HepG2 (cell line): ENCODE results near the gene STK40. TPM values are rescaled to one million over a fixed set of nuclear protein-coding genes. Genes with fewer than 3 reads are reported as not detected.

Experiments used
- ATAC-seq: fragments of 200-7000 bp; cut with Tn5 transposase; 3 replicates; pipeline ENCODE4 v1.9.1; 2020; ENCODE audit warnings: mild to moderate bottlenecking, moderate library complexity
- BruUV-seq: library from RNA; stranded (reverse); fragments of 400-500 nt; replicated peaks from 2 replicates; lab custom pipeline; 2021; lab: Mats Ljungman, UMichigan
- CTCF ChIA-PET: fragments of 300-600 bp; formaldehyde crosslinking; extraction: SDS; loops from one replicate; lab custom pipeline; 2021; ENCODE audit warnings: low total read pairs, inconsistent platforms, low intra/inter-chr PET ratio; lab: Yijun Ruan, JAX
- POLR2A ChIA-PET: fragments of 350-600 bp; sonication (Branson Sonifier 250); formaldehyde crosslinking; loops from one replicate; lab custom pipeline; 2020; ENCODE audit warnings: antibody characterized with exemption, inconsistent platforms; lab: Yijun Ruan, JAX
- DNase-seq: peaks from one replicate; pipeline ENCODE4 v3.0.0-alpha.2; 2015; ENCODE audit warnings: low spot score
- FAIRE-seq: peaks from 3 replicates; lab custom pipeline; 2011; peaks lifted over from hg19 to GRCh38; lab: Jason Lieb, UNC
- H2AFZ ChIP-seq: one replicate; pipeline ENCODE4 v1.6.1; 2011; ENCODE audit warnings: low read length, inconsistent platforms
- H3K27ac ChIP-seq: fragments of 300-600 bp; 3 replicates; pipeline ENCODE4 v1.8.0; 2011; ENCODE audit warnings: mixed run types, mild to moderate bottlenecking, mixed read lengths, low read length, inconsistent platforms; ENCODE audit not compliant: insufficient read depth; ENCODE audit errors: extremely low read length
- H3K27me3 ChIP-seq, 2 experiments: fragments of 200-600 bp in 1 of 2; 2 replicates in 1 of 2; 3 replicates in 1 of 2; pipeline versions ENCODE4 v1.6.0 to v1.8.0; 2011; ENCODE audit warnings: low read length in 2 of 2, mild to moderate bottlenecking in 2 of 2, moderate library complexity in 2 of 2, inconsistent platforms in 1 of 2; ENCODE audit not compliant: insufficient read depth in 2 of 2, control insufficient read depth in 1 of 2
- H3K36me3 ChIP-seq, 2 experiments: fragments of 200-600 bp in 1 of 2; replicated peaks in 1 of 2; 2 replicates in 1 of 2; 3 replicates in 1 of 2; pipeline versions ENCODE4 v1.5.1 to v1.8.0; 2011; ENCODE audit warnings: low read length in 2 of 2, inconsistent platforms in 1 of 2; ENCODE audit not compliant: insufficient read depth in 2 of 2, control insufficient read depth in 1 of 2
- H3K4me1 ChIP-seq: 2 replicates; pipeline ENCODE4 v1.5.1; 2012; ENCODE audit warnings: low read length, inconsistent platforms; ENCODE audit not compliant: insufficient read depth
- H3K4me2 ChIP-seq: 2 replicates; pipeline ENCODE4 v1.6.0; 2011; ENCODE audit warnings: low read depth, low read length, inconsistent platforms
- H3K4me3 ChIP-seq, 3 experiments: fragments of 200-600 bp in 1 of 3; sonication (generic), shearing (Covaris generic) in 1 of 3; replicated peaks in 1 of 3; 2 replicates each; pipeline ENCODE4 v1.5.1; 2011 to 2016; ENCODE audit warnings: low read length in 3 of 3, inconsistent platforms in 2 of 3, low read depth in 2 of 3, mild to moderate bottlenecking in 2 of 3, control low read depth in 1 of 3, mixed read lengths in 1 of 3; ENCODE audit not compliant: insufficient read depth in 1 of 3
- H3K79me2 ChIP-seq: one replicate; pipeline ENCODE4 v1.6.1; 2011; ENCODE audit warnings: low read length, inconsistent platforms; ENCODE audit not compliant: insufficient read depth
- H3K9ac ChIP-seq: 2 replicates; pipeline ENCODE4 v1.6.0; 2011; ENCODE audit warnings: mild to moderate bottlenecking, low read depth, low read length, inconsistent platforms; ENCODE audit not compliant: insufficient read depth
- H3K9me3 ChIP-seq: 2 replicates; pipeline ENCODE4 v1.5.1; 2012; ENCODE audit warnings: mild to moderate bottlenecking, low read length
- H4K20me1 ChIP-seq: 2 replicates; pipeline ENCODE4 v1.6.0; 2011; ENCODE audit warnings: inconsistent platforms, mild to moderate bottlenecking, low read length, moderate library complexity; ENCODE audit not compliant: insufficient read depth
- ATF4 ChIP-seq, 2 experiments: fragments of 450-650 bp in 1 of 2; sonication (generic) in 1 of 2; formaldehyde crosslinking; IDR thresholded peaks; 2 replicates each; pipeline versions ENCODE4 v1.5.0 to v1.8.0; 2020 to 2022; ENCODE audit warnings: mild to moderate bottlenecking in 1 of 2, missing genetic modification reagents in 1 of 2
- GATAD1 ChIP-seq: IDR thresholded peaks from 2 replicates; pipeline ENCODE4 v1.6.1; 2016; ENCODE audit warnings: missing genetic modification reagents, missing compliant biosample characterization
- IKZF1 ChIP-seq: fragments of 450-650 bp; IDR thresholded peaks from 2 replicates; pipeline ENCODE4 v1.7.1; 2016
- PATZ1 ChIP-seq: sonication (generic); formaldehyde crosslinking; IDR thresholded peaks from 2 replicates; pipeline ENCODE4 v1.4.0; 2020; ENCODE audit warnings: missing genetic modification reagents
- RNF2 ChIP-seq: fragments of 450-650 bp; conservative IDR thresholded peaks from 2 replicates; pipeline ENCODE4 v1.6.1; 2016; ENCODE audit warnings: low read depth
- YY1 ChIP-seq: IDR thresholded peaks from 2 replicates; pipeline ENCODE4 v1.6.1; 2011; ENCODE audit warnings: low read length, low read depth, moderate library complexity, mild to moderate bottlenecking; ENCODE audit not compliant: insufficient read depth, insufficient replicate concordance
- ZIK1 ChIP-seq: sonication (generic); formaldehyde crosslinking; IDR thresholded peaks from 2 replicates; pipeline ENCODE4 v1.5.0; 2020; ENCODE audit warnings: mild to moderate bottlenecking, low read depth, missing genetic modification reagents, borderline replicate concordance
- ZNF138 ChIP-seq: sonication (generic); formaldehyde crosslinking; IDR thresholded peaks from 2 replicates; pipeline ENCODE4 v1.5.0; 2020; ENCODE audit warnings: mild to moderate bottlenecking, low read depth, missing genetic modification reagents
- ZNF292 ChIP-seq: sonication (generic); formaldehyde crosslinking; IDR thresholded peaks from 2 replicates; pipeline ENCODE4 v1.8.1; 2022; ENCODE audit warnings: mild to moderate bottlenecking, low read depth, missing genetic modification reagents, borderline replicate concordance
- ZNF567 ChIP-seq: sonication (generic); formaldehyde crosslinking; IDR thresholded peaks from 2 replicates; pipeline ENCODE4 v1.8.1; 2023; ENCODE audit warnings: mild to moderate bottlenecking, missing genetic modification reagents, borderline replicate concordance
- WGBS: methylation state at CpG from one replicate; pipeline ENCODE4 v1.1.6; 2017; ENCODE audit warnings: low lambda C conversion rate; 5-methylcytosine and 5-hydroxymethylcytosine counted together
- in situ Hi-C: cut with HindIII; loops from 2 replicates; pipeline ENCODE4 v1.10.0; 2017; ENCODE audit warnings: low pct_unique_long_range_greater_than_20kb; ENCODE audit not compliant: extremely low pct_ligation_motif_present
- intact Hi-C: fragments of 100-400 bp; cut with micrococcal nuclease; formaldehyde crosslinking; loops from one replicate; pipeline ENCODE4 v1.10.0; 2022; ENCODE audit not compliant: unreplicated experiment
- polyA plus RNA-seq, 8 experiments: library from polyadenylated mRNA; depleted of rRNA in 3 of 8; stranded (reverse) in 7 of 8; unstranded in 1 of 8; fragments of >200 nt; fragmentation: Illumina TruSeq in 4 of 8; extraction: Trizol in 4 of 8; gene quantifications; 2 replicates each; pipeline versions ENCODE4 v1.2.1 to v1.2.3, GENCODE V29; 2011 to 2016; ENCODE audit warnings: low read depth in 4 of 8, missing spikeins in 1 of 8, mixed read lengths in 1 of 8; ENCODE audit not compliant: insufficient read depth in 1 of 8
- total RNA-seq, 5 experiments: library from RNA; depleted of rRNA; stranded (reverse); fragments of >200 nt; fragmentation: Illumina TruSeq; extraction: Trizol; gene quantifications; 2 replicates each; pipeline ENCODE4 v1.2.3, GENCODE V29; 2016; ENCODE audit warnings: low read depth in 1 of 5

STK40 gene
- total and polyA plus RNA-seq, 2 of the 13 experiments (the other 11 are each of a cell fraction or from before 2014, with no cell fraction given), result 33.8 to 35.1 TPM

- no peaks in the 10 kb centered on the region for H3K79me2 ChIP-seq
- ATAC-seq, result no peak
Measured at GRCh38 chr1:36330940-36331339, 54.8 kb downstream of the STK40 start.

More at GRCh38 chr1:36330940-36331339, 54.8 kb downstream of the STK40 start:
- DNase-seq (no peak), FAIRE-seq (no peak)
- H3K4me2 ChIP-seq, result no peak overlapping the region
- H3K27me3 ChIP-seq, result peaks cover 0 to 38% of the 10 kb centered on the region in 2 experiments; a peak in 4 of 5 replicates
- 76% methylated on average over 15 of the region's 15 CpGs for WGBS
- no peak for TF ChIP-seq YY1
- TF ChIP-seq ATF4 (CRISPR knock-in tag; IDR thresholded peaks at IDR 0.05), result no peak
- TF ChIP-seq IKZF1, result no peak
- no peak for TF ChIP-seq ZIK1 (CRISPR knock-in tag)
- TF ChIP-seq ZNF292 (CRISPR knock-in tag), result no peak
- TF ChIP-seq RNF2, result no peak
- TF ChIP-seq PATZ1, result no peak
- TF ChIP-seq GATAD1 (CRISPR knock-in tag), result no peak
- no peak for TF ChIP-seq ZNF138 (CRISPR knock-in tag)
- TF ChIP-seq ZNF567 (CRISPR knock-in tag), result no peak
- H3K4me3 ChIP-seq, result no peak overlapping the region
- H3K4me1 ChIP-seq, result peaks cover 48% of the 10 kb centered on the region
- in situ Hi-C loops (no loop called here), intact Hi-C loops (no loop called here)
- CTCF ChIA-PET, result no interaction called here
- no peak overlapping the region for H2AFZ ChIP-seq
- POLR2A ChIA-PET, result interaction anchor here (0.8 kb wide), 1 partner anchor 54 kb away, joined by 4 read pairs; no protein-coding TSS in a partner anchor
- H3K9ac ChIP-seq, result no peak overlapping the region
- no peaks in the 10 kb centered on the region for H3K9me3 ChIP-seq
- no TSS peak for BruUV-seq
- H4K20me1 ChIP-seq, result no peaks in the 10 kb centered on the region
- no peak overlapping the region for H3K27ac ChIP-seq
- no peaks in the 10 kb centered on the region for H3K36me3 ChIP-seq
